DND-41 (cell line): ENCODE measurements around the gene RASGRF1.

Source experiments
- ATAC-seq: fragments of 200-7000 bp; cut with Tn5 transposase; 3 replicates; pipeline ENCODE4 v1.9.1; 2021; ENCODE audit warnings: low read depth; ENCODE audit not compliant: insufficient read depth
- DNase-seq: peaks from one replicate; pipeline ENCODE4 v3.0.0-alpha.2; 2020
- H2AFZ ChIP-seq: 2 replicates; pipeline ENCODE4 v1.6.0; 2012; ENCODE audit warnings: low read depth, low read length
- H3K27ac ChIP-seq: 2 replicates; pipeline ENCODE4 v1.5.1; 2012; ENCODE audit warnings: low read length, inconsistent platforms
- H3K27me3 ChIP-seq: fragments of 200-600 bp; sonication (generic); 2 replicates; pipeline ENCODE4 v1.6.0; 2012; ENCODE audit warnings: low read length, mild to moderate bottlenecking, inconsistent platforms; ENCODE audit not compliant: insufficient read depth, poor library complexity
- H3K36me3 ChIP-seq: 2 replicates; pipeline ENCODE4 v1.5.1; 2012; ENCODE audit warnings: low read length, inconsistent platforms; ENCODE audit not compliant: insufficient read depth
- H3K4me1 ChIP-seq: 2 replicates; pipeline ENCODE4 v1.5.1; 2012; ENCODE audit warnings: mild to moderate bottlenecking, low read length; ENCODE audit not compliant: insufficient read depth
- H3K4me2 ChIP-seq: 2 replicates; pipeline ENCODE4 v1.6.0; 2012; ENCODE audit warnings: mild to moderate bottlenecking, moderate library complexity, low read length, inconsistent platforms; ENCODE audit not compliant: insufficient read depth
- H3K4me3 ChIP-seq, 2 experiments: fragments of 200-600 bp in 1 of 2; shearing (Covaris generic) in 1 of 2; 2 replicates each; pipeline ENCODE4 v1.5.1; 2012 to 2016; ENCODE audit warnings: inconsistent platforms in 2 of 2, low read length in 2 of 2, mild to moderate bottlenecking in 2 of 2, low read depth in 1 of 2, moderate library complexity in 1 of 2
- H3K79me2 ChIP-seq: 2 replicates; pipeline ENCODE4 v1.6.0; 2012; ENCODE audit warnings: low read length, inconsistent platforms; ENCODE audit not compliant: insufficient read depth
- H3K9ac ChIP-seq: 2 replicates; pipeline ENCODE4 v1.6.0; 2012; ENCODE audit warnings: low read depth, mild to moderate bottlenecking, inconsistent platforms, low read length, moderate library complexity
- H3K9me3 ChIP-seq: 2 replicates; pipeline ENCODE4 v1.5.1; 2012; ENCODE audit warnings: low read length, moderate library complexity, mild to moderate bottlenecking, inconsistent platforms; ENCODE audit not compliant: insufficient read depth, severe bottlenecking
- H4K20me1 ChIP-seq: 2 replicates; pipeline ENCODE4 v1.6.0; 2012; ENCODE audit warnings: low read length; ENCODE audit not compliant: insufficient read depth
- EZH2 ChIP-seq: IDR thresholded peaks from 3 replicates; pipeline ENCODE4 v1.6.1; 2012; ENCODE audit warnings: borderline replicate concordance, low read depth, mild to moderate bottlenecking, moderate library complexity, low read length, inconsistent platforms; ENCODE audit not compliant: severe bottlenecking
- TF ChIP-seq, protein P1 (sequence below): IDR thresholded peaks from 2 replicates; pipeline ENCODE4 v1.5.1; 2012; ENCODE audit warnings: borderline replicate concordance, low read length, moderate library complexity, mild to moderate bottlenecking; ENCODE audit not compliant: poor library complexity, severe bottlenecking; ENCODE audit errors: extremely low read depth

Gene RASGRF1

DNA sequence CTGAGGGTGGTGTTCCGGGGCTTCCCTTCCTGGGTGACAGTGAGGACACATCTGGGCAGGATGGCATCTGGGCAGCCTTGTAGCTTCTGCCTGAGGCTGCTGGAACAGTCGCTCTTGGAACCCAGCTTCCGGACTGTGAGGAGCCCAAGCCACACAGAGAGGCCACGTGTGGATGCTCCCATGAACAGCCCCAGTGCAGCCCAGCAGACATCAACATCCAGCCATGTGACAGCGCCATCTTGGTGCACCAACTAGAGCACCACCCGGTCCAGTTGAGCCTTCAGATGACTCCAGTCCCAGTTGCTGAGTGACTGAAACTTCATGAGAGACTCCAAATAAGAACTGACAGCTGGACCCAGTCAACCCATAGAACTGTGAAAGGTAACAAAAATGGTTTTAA, 130.3 kb downstream of the RASGRF1 start:
- ATAC-seq (no peak), DNase-seq (no peak)
- Histone ChIP-seq H2AFZ (no peak overlapping the region), H3K36me3 (no peaks in the 10 kb centered on the region), H3K27me3 (no peaks in the 10 kb centered on the region), H3K9ac (no peak overlapping the region), H3K4me1 (no peaks in the 10 kb centered on the region), H3K4me2 (no peak overlapping the region), H4K20me1 (no peaks in the 10 kb centered on the region), H3K27ac (no peak overlapping the region), H3K4me3 (no peak overlapping the region), H3K79me2 (no peaks in the 10 kb centered on the region), H3K9me3 (no peaks in the 10 kb centered on the region)
- TF ChIP-seq EZH2 = no peak
- TF ChIP-seq, protein P1, sequence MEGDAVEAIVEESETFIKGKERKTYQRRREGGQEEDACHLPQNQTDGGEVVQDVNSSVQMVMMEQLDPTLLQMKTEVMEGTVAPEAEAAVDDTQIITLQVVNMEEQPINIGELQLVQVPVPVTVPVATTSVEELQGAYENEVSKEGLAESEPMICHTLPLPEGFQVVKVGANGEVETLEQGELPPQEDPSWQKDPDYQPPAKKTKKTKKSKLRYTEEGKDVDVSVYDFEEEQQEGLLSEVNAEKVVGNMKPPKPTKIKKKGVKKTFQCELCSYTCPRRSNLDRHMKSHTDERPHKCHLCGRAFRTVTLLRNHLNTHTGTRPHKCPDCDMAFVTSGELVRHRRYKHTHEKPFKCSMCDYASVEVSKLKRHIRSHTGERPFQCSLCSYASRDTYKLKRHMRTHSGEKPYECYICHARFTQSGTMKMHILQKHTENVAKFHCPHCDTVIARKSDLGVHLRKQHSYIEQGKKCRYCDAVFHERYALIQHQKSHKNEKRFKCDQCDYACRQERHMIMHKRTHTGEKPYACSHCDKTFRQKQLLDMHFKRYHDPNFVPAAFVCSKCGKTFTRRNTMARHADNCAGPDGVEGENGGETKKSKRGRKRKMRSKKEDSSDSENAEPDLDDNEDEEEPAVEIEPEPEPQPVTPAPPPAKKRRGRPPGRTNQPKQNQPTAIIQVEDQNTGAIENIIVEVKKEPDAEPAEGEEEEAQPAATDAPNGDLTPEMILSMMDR = no peak

DNA sequence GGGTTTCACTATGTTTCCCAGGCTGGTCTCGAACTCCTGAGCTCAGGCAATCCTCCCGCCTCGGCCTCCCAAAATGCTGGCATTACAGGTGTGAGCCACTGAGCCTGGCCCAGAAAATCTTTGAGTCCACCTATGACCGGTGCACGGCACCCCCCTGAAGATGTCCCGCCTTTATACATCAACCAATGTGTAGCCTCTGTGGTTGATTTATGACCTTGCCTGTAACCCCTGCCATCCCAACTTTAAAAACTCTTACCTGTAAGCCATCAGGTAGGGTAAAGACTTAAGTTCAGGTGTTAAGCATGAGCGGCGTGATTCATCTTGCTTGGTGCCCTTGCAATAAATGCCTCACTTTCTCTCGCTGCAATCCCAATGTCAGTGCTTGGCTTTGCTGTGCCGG, 131.2 kb downstream of the RASGRF1 start:
- Histone ChIP-seq H3K27me3 (no peaks in the 10 kb centered on the region), H3K27ac (no peak overlapping the region), H3K4me2 (no peak overlapping the region), H3K9ac (no peak overlapping the region), H4K20me1 (no peaks in the 10 kb centered on the region), H3K9me3 (no peaks in the 10 kb centered on the region), H3K36me3 (no peaks in the 10 kb centered on the region), H2AFZ (no peak overlapping the region), H3K4me1 (no peaks in the 10 kb centered on the region), H3K4me3 (no peak overlapping the region), H3K79me2 (no peaks in the 10 kb centered on the region)
- DNase-seq (no peak), ATAC-seq (no peak)
- TF ChIP-seq, protein P1 = no peak
- no peak for TF ChIP-seq EZH2

DNA sequence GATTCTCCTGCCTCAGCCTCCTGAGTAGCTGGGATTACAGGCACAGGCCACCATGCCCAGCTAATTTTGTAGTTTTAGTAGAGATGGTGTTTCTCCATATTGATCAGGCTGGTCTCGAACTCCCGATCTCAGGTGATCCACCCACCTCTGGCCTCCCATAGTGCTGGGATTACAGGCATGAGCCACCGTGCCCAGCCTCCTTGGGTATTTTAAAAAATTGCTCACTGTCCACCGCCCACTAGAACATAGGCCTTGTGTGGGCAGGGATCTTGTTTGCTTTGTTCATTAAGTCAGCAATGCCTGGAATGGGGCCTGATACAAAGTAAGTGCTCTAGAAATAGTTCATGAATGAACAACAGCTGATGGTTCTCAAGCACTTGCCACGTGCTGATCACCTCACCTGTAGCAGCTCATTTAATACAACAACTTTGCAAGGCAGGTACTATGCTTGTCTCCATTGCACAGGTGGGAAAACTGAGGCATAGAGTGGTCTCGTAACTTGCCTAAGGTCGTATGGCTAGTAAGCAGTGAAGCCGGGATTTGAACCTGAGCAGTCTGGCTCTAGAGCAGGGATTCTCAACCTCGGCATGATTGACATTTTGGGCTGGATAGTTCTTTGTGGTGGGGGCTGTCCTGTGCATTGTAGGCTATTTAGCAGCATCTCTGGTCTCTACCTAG, 133.0 kb downstream of the RASGRF1 start:
- Histone ChIP-seq H4K20me1 (no peaks in the 10 kb centered on the region), H3K9ac (no peak overlapping the region), H3K27ac (no peak overlapping the region), H3K27me3 (no peaks in the 10 kb centered on the region), H3K36me3 (no peaks in the 10 kb centered on the region), H3K4me2 (no peak overlapping the region), H3K9me3 (no peaks in the 10 kb centered on the region), H2AFZ (no peak overlapping the region), H3K4me3 (no peak overlapping the region), H3K4me1 (no peaks in the 10 kb centered on the region), H3K79me2 (no peaks in the 10 kb centered on the region)
- TF ChIP-seq, protein P1 = no peak
- no peak for TF ChIP-seq EZH2
- DNase-seq = no peak
- ATAC-seq = no peak

DNA sequence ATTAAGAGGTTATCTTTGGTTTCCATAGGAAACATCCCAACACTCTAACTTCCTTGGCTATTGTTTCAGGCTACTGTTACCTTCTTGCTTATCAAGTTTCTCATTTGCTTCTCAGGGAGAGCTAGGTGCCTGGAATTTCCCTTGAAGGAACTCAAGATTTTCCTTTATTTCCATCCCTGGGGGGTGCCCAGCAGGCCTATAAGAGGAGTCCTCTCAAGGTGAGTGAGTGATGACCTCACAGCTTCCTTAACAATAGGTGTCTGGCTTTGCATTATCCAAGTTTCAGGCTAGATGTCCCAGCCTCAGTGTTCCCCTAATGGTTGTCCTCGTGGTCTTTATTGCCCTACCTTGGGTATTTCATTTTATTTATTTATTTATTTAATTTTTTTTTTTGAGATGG, 133.6 kb downstream of the RASGRF1 start:
- no peaks in the 10 kb centered on the region for H3K27me3 ChIP-seq
- H3K9ac ChIP-seq = no peak overlapping the region
- no peak for ATAC-seq
- no peaks in the 10 kb centered on the region for H4K20me1 ChIP-seq
- TF ChIP-seq, protein P1 = no peak
- no peak for TF ChIP-seq EZH2
- H3K79me2 ChIP-seq = no peaks in the 10 kb centered on the region
- no peak for DNase-seq
- no peaks in the 10 kb centered on the region for H3K9me3 ChIP-seq
- H3K27ac ChIP-seq = no peak overlapping the region
- no peaks in the 10 kb centered on the region for H3K4me1 ChIP-seq
- no peak overlapping the region for H3K4me2 ChIP-seq
- H2AFZ ChIP-seq = no peak overlapping the region
- no peaks in the 10 kb centered on the region for H3K36me3 ChIP-seq
- no peak overlapping the region for H3K4me3 ChIP-seq
